Spleen (tissue), 3 donors: ENCODE measurements around the gene TMEM203.

Source experiments
- POLR2A ChIP-seq, 3 donors: fragments of 450-650 bp; IDR thresholded peaks; one replicate each; pipeline ENCODE4 v1.5.1; 2017; ENCODE audit warnings: antibody characterized with exemption in 3 of 3, mild to moderate bottlenecking in 1 of 3
- POLR2AphosphoS5 ChIP-seq, 3 donors: sonication (generic); formaldehyde crosslinking; IDR thresholded peaks; one replicate each; pipeline ENCODE4 v1.5.1; 2017; ENCODE audit warnings: antibody characterized with exemption in 3 of 3

DNA sequence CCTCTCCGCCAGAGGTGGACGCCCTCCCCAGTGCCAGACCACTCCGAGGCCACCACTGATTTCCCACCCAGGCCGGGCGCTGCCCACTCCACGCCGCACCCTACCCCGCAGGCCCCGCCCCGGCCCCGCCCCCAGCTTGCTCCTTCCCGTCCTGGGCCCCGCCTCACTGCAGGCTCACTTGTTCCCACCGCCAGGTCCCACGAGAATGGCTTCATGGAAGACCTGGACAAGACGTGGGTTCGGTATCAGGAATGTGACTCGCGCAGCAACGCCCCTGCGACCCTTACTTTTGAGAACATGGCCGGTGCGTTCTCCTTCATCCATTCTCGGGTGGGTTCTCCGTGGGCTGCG lies 42.1 kb downstream of the TMEM203 start:
- no peak for TF ChIP-seq POLR2A (IDR thresholded peaks at IDR 0.05)
- TF ChIP-seq POLR2AphosphoS5 (IDR thresholded peaks at IDR 0.05): no peak
